BE2C (cell line): ENCODE measurements around the gene LAMC1.

Experiments
- DNase-seq: peaks from one replicate; pipeline ENCODE4 v3.0.0-alpha.2; 2020
- H3K27me3 ChIP-seq: fragments of 250-450 bp; sonication (Bioruptor Pico); 2 replicates; pipeline ENCODE4 v1.5.1; 2020; ENCODE audit warnings: mild to moderate bottlenecking
- H3K36me3 ChIP-seq: fragments of 250-450 bp; sonication (Bioruptor Pico); 2 replicates; pipeline ENCODE4 v1.5.1; 2020; ENCODE audit warnings: mild to moderate bottlenecking
- H3K4me1 ChIP-seq: fragments of 250-450 bp; sonication (Bioruptor Pico); 2 replicates; pipeline ENCODE4 v1.5.1; 2020
- H3K4me3 ChIP-seq: 2 replicates; pipeline ENCODE4 v1.5.1; 2011; ENCODE audit warnings: low read depth, low read length
- H3K9me3 ChIP-seq: fragments of 250-450 bp; sonication (Bioruptor Pico); 2 replicates; pipeline ENCODE4 v1.5.1; 2020
- TF ChIP-seq, protein P1 (sequence below): IDR thresholded peaks from 2 replicates; pipeline ENCODE4 v1.5.1; 2012; ENCODE audit warnings: mild to moderate bottlenecking, low read depth, low read length

Gene LAMC1

GRCh38 chr1:183023601-183024316 is 539 bp downstream of the LAMC1 start:
- H3K4me3 ChIP-seq: peak overlapping the region; percentile 93
- H3K36me3 ChIP-seq: no peaks in the 10 kb centered on the region; the same call in 1 of the 2 replicates
- H3K9me3 ChIP-seq: no peaks in the 10 kb centered on the region
- DNase-seq: peak; percentile 78
- TF ChIP-seq, protein P1, sequence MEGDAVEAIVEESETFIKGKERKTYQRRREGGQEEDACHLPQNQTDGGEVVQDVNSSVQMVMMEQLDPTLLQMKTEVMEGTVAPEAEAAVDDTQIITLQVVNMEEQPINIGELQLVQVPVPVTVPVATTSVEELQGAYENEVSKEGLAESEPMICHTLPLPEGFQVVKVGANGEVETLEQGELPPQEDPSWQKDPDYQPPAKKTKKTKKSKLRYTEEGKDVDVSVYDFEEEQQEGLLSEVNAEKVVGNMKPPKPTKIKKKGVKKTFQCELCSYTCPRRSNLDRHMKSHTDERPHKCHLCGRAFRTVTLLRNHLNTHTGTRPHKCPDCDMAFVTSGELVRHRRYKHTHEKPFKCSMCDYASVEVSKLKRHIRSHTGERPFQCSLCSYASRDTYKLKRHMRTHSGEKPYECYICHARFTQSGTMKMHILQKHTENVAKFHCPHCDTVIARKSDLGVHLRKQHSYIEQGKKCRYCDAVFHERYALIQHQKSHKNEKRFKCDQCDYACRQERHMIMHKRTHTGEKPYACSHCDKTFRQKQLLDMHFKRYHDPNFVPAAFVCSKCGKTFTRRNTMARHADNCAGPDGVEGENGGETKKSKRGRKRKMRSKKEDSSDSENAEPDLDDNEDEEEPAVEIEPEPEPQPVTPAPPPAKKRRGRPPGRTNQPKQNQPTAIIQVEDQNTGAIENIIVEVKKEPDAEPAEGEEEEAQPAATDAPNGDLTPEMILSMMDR: peak; percentile 56
- H3K4me1 ChIP-seq: peaks cover 13% of the 10 kb centered on the region
- no peaks in the 10 kb centered on the region for H3K27me3 ChIP-seq

DNA sequence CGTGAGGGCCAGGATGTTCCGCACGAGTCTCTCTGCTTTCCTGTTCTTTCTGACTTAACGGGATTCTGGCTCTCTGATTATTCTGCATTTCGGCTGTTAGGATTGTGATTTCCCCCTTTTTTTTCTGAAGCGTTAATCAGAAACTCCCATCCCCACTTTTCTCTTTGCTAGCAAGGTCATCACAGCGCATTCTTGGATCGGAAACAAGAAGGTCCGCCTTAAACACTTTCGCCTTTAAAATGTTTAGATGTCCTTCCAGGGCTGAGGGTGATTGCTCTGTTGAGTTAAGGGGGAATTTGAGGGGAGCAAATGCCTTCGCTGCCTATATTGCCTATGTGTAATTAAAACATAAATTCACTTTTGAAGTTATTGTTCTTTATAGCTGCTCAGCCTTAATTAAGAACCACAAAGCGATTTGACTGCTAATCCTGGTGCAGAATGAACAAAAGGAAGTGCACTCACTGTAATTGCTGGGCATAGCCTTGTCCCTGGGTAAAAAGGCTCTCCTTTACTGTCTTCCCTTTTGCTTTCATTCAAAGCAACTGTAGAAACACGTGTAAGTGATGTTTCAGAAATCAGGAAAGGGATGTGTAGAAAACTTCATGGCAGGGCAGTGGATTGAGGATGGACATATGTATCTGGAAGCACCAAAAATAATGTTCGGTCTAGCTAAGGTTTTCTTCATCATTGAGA is 1.2 kb downstream of the LAMC1 start:
- peaks cover 13% of the 10 kb centered on the region for H3K4me1 ChIP-seq
- no peaks in the 10 kb centered on the region for H3K9me3 ChIP-seq
- no peak for DNase-seq
- no peaks in the 10 kb centered on the region for H3K27me3 ChIP-seq
- H3K36me3 ChIP-seq: no peaks in the 10 kb centered on the region; the same call in 1 of the 2 replicates
- TF ChIP-seq, protein P1: no peak
- H3K4me3 ChIP-seq: peak overlapping the region; percentile 93

DNA sequence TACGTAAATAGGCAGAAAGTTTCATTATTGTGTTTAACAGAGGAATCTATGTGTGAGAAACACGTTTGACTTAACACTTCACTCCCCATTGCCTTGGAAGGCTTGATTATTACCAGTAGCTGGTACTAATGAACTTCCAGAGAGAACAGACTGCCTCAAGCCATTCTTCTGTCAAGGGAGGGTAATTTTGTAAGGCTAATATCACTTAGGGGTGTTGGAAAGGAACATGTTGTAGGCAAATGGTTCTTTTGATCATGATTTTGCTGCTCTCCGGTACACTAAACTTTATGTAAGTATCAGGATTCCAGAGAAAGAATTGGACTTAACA is 1.8 kb downstream of the LAMC1 start:
- Histone ChIP-seq H3K36me3 (no peaks in the 10 kb centered on the region; the same call in 1 of the 2 replicates), H3K27me3 (no peaks in the 10 kb centered on the region), H3K4me3 (peak overlapping the region; percentile 93), H3K9me3 (no peaks in the 10 kb centered on the region), H3K4me1 (peaks cover 13% of the 10 kb centered on the region)
- no peak for DNase-seq
- TF ChIP-seq, protein P1: no peak

- no peaks in the 10 kb centered on the region for H3K9me3 ChIP-seq
- H3K4me3 ChIP-seq: peak overlapping the region; percentile 93
- H3K27me3 ChIP-seq: no peaks in the 10 kb centered on the region
- TF ChIP-seq, protein P1: no peak
- peaks cover 13% of the 10 kb centered on the region for H3K4me1 ChIP-seq
- no peak for DNase-seq
- no peaks in the 10 kb centered on the region; the same call in 1 of the 2 replicates for H3K36me3 ChIP-seq
Observed at GRCh38 chr1:183025782-183026774, 2.9 kb downstream of the LAMC1 start.

GRCh38 chr1:183027031-183027430 is 3.8 kb downstream of the LAMC1 start:
- H3K36me3 ChIP-seq: no peaks in the 10 kb centered on the region; the same call in 1 of the 2 replicates
- peaks cover 9% of the 10 kb centered on the region for H3K4me1 ChIP-seq
- H3K4me3 ChIP-seq: no peak overlapping the region
- TF ChIP-seq, protein P1: no peak
- no peak for DNase-seq
- H3K27me3 ChIP-seq: no peaks in the 10 kb centered on the region
- H3K9me3 ChIP-seq: no peaks in the 10 kb centered on the region
